Hepatocyte (in vitro differentiated cells): ENCODE data around the gene NAXD.

ENCODE experiments used
- CTCF ChIP-seq: fragments of 200-600 bp; sonication (generic); IDR thresholded peaks from 2 replicates; pipeline ENCODE4 v1.5.1; 2016; ENCODE audit warnings: antibody characterized with exemption, mild to moderate bottlenecking; ENCODE audit not compliant: poor library complexity
- EZH2 ChIP-seq: fragments of 200-600 bp; sonication (generic); IDR thresholded peaks from 2 replicates; pipeline ENCODE4 v1.6.1; 2016; ENCODE audit warnings: antibody characterized with exemption, mild to moderate bottlenecking, borderline replicate concordance

DNA sequence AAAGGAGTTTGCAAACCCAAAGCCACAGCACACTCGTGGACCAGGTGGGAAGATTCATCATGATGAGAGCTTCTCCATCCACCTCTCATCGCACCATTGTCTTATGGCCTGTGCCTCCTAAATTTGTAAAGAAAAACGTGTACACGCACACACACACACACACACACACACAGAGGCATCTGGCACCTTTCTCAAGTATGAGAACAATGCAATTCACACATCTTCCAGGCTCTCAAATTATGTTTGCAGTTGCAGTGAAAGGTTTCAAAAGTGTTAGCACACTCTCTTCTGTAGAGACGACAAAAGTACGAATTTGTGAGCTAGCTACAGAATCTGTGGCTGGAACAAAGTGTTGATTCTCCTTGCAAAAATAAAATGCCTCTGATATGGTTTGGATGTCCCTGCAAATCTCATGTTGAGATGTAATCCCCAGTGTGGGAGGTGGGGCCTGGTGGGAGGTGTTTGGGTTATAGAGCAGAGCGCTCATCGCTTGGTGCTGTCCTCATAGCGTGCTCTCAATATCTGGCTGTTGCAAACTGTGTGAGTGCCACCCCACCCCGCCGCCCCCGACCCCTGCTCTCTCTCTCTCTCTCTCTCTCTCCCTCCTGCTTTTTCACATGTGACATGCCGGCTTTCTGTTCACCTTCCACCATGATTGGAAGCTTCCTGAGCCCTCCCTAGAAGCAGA lies 32.0 kb upstream of the NAXD start:
- no peak for TF ChIP-seq EZH2
- no peak for TF ChIP-seq CTCF
